ENCODE results near the gene CENPQ. TPM values are rescaled to one million over a fixed set of nuclear protein-coding genes. Genes with fewer than 3 reads are reported as not detected.
"Not testable (repeated sequence)": the region's sequence is repeated elsewhere in the genome, so short reads cannot be mapped to it uniquely, and the experiment has no call there.

CENPQ gene
- total RNA-seq, 1 donor from 2014 or later, result 3.3 TPM

DNA sequence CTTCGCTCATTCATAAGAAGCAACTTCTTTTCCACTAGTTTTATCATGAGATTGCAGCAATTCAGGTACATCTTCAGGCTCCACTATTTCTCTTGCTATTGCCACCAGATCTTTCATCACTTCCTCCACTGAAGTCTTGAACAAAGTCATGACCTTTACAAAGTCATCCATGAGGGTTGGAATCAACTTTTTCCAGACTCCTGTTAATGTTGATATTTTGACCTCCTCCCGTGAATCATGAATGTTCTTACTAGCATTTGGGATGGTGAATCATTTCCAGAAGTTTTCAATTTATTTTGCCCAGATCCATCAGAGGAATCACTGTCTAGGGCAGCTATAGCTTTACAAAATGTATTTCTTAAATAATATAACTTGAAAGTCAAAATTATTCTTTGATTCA lies 1.5 kb downstream of the CENPQ start:
- TF ChIP-seq, protein P1, sequence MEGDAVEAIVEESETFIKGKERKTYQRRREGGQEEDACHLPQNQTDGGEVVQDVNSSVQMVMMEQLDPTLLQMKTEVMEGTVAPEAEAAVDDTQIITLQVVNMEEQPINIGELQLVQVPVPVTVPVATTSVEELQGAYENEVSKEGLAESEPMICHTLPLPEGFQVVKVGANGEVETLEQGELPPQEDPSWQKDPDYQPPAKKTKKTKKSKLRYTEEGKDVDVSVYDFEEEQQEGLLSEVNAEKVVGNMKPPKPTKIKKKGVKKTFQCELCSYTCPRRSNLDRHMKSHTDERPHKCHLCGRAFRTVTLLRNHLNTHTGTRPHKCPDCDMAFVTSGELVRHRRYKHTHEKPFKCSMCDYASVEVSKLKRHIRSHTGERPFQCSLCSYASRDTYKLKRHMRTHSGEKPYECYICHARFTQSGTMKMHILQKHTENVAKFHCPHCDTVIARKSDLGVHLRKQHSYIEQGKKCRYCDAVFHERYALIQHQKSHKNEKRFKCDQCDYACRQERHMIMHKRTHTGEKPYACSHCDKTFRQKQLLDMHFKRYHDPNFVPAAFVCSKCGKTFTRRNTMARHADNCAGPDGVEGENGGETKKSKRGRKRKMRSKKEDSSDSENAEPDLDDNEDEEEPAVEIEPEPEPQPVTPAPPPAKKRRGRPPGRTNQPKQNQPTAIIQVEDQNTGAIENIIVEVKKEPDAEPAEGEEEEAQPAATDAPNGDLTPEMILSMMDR (IDR thresholded peaks at IDR 0.05; ENCODE audit: insufficient read depth, low read length, poor library complexity, severe bottlenecking), result no peak
- DNase-seq (ENCODE audit: low read depth), result no peak
- H3K36me3 ChIP-seq (ENCODE audit: control insufficient read depth, insufficient read depth, low read length), result no peaks in the 10 kb centered on the region
- H3K27me3 ChIP-seq (ENCODE audit: control insufficient read depth, insufficient read depth, low read length), result no peaks in the 10 kb centered on the region
- no peak overlapping the region for H3K4me3 ChIP-seq (ENCODE audit: low read depth, low read length)

DNA sequence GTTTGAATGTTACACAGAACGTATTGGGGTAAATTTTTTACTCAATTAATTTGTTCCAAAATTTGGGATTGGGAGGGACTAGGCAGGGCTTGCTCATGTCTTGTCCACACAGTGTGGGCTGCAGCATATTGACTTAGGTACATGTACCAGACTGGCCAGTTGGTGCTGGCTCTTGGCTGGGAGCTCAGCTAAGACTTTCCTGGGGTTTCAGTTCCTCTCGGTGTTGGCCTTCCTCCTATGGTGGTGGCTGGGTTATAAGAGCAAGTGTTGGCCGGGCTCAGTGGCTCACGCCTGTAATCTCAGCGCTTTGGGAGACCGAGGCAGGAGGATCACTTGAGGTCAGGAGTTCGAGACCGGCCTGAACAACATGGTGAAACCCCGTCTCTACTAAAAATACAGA lies 4.9 kb downstream of the CENPQ start:
- Histone ChIP-seq H3K4me3 (ENCODE audit: low read depth, low read length) (no peak overlapping the region), H3K27me3 (ENCODE audit: control insufficient read depth, insufficient read depth, low read length) (no peaks in the 10 kb centered on the region), H3K36me3 (ENCODE audit: control insufficient read depth, insufficient read depth, low read length) (no peaks in the 10 kb centered on the region)
- no peak for DNase-seq (ENCODE audit: low read depth)
- TF ChIP-seq, protein P1 (IDR thresholded peaks at IDR 0.05; ENCODE audit: insufficient read depth, low read length, poor library complexity, severe bottlenecking), result no peak

- H3K27me3 ChIP-seq (ENCODE audit: control insufficient read depth, insufficient read depth, low read length); H3K4me3 ChIP-seq (ENCODE audit: low read depth, low read length); H3K36me3 ChIP-seq (ENCODE audit: control insufficient read depth, insufficient read depth, low read length); DNase-seq (ENCODE audit: low read depth): not testable (repeated sequence)
Measured at GRCh38 chr6:49476564-49476963, 13.4 kb downstream of the CENPQ start.

GRCh38 chr6:49479308-49479970 lies 16.3 kb downstream of the CENPQ start:
- TF ChIP-seq, protein P1 (IDR thresholded peaks at IDR 0.05; ENCODE audit: insufficient read depth, low read length, poor library complexity, severe bottlenecking), result no peak
- Histone ChIP-seq H3K4me3 (ENCODE audit: low read depth, low read length) (no peak overlapping the region), H3K27me3 (ENCODE audit: control insufficient read depth, insufficient read depth, low read length) (no peaks in the 10 kb centered on the region), H3K36me3 (ENCODE audit: control insufficient read depth, insufficient read depth, low read length) (no peaks in the 10 kb centered on the region)
- no peak for DNase-seq (ENCODE audit: low read depth)

- not testable (repeated sequence) for H3K4me3 ChIP-seq (ENCODE audit: low read depth, low read length); DNase-seq (ENCODE audit: low read depth); H3K27me3 ChIP-seq (ENCODE audit: control insufficient read depth, insufficient read depth, low read length); H3K36me3 ChIP-seq (ENCODE audit: control insufficient read depth, insufficient read depth, low read length)
Measured at GRCh38 chr6:49481846-49482245, 18.7 kb downstream of the CENPQ start.

DNA sequence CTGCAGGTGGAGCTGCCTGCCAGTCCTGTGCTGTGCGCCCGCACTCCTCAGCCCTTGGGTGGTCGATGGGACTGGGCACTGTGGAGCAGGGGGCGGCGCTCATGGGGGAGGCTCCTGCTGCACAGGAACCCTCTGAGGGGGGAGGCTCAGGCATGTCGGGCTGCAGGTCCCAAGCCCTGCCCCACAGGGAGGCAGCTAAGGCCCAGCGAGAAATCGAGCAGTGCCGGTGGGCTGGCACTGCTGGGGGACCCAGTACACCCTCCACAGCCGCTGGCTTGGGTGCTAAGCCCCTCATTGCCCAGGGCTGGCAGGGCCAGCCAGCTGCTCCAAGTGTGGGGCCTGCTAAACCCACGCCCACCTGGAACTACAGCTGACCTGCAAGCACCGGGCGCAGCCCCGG lies 20.2 kb downstream of the CENPQ start:
- H3K4me3 ChIP-seq (ENCODE audit: low read depth, low read length); DNase-seq (ENCODE audit: low read depth); H3K27me3 ChIP-seq (ENCODE audit: control insufficient read depth, insufficient read depth, low read length); H3K36me3 ChIP-seq (ENCODE audit: control insufficient read depth, insufficient read depth, low read length): not testable (repeated sequence)

- Histone ChIP-seq H3K4me3 (ENCODE audit: low read depth, low read length) (no peak overlapping the region), H3K27me3 (ENCODE audit: control insufficient read depth, insufficient read depth, low read length) (no peaks in the 10 kb centered on the region), H3K36me3 (ENCODE audit: control insufficient read depth, insufficient read depth, low read length) (no peaks in the 10 kb centered on the region)
- TF ChIP-seq, protein P1 (IDR thresholded peaks at IDR 0.05; ENCODE audit: insufficient read depth, low read length, poor library complexity, severe bottlenecking), result no peak
- DNase-seq (ENCODE audit: low read depth), result no peak
Measured at GRCh38 chr6:49490633-49491032, 27.5 kb downstream of the CENPQ start.
